Astrocyte (in vitro differentiated cells and primary cell): ENCODE data around the gene GLS. TPM values are rescaled to one million over a fixed set of nuclear protein-coding genes. Genes with fewer than 3 reads are reported as not detected.

Source experiments
- DNase-seq: peaks from one replicate; pipeline ENCODE4 v3.0.0-alpha.2; 2010; ENCODE audit warnings: low read depth
- FAIRE-seq: peaks from 2 replicates; lab custom pipeline; 2011; peaks lifted over from hg19 to GRCh38; lab: Jason Lieb, UNC
- H2AFZ ChIP-seq: 2 replicates; pipeline ENCODE4 v1.6.0; 2012; ENCODE audit warnings: low read depth, low read length, inconsistent platforms
- H3K27ac ChIP-seq: 2 replicates; pipeline ENCODE4 v1.5.1; 2011; ENCODE audit warnings: low read depth, low read length, inconsistent platforms
- H3K27me3 ChIP-seq: 2 replicates; pipeline ENCODE4 v1.6.0; 2011; ENCODE audit warnings: low read length, inconsistent platforms; ENCODE audit not compliant: insufficient read depth
- H3K36me3 ChIP-seq: 2 replicates; pipeline ENCODE4 v1.5.1; 2011; ENCODE audit warnings: low read length, inconsistent platforms; ENCODE audit not compliant: insufficient read depth
- H3K4me1 ChIP-seq: 2 replicates; pipeline ENCODE4 v1.5.1; 2011; ENCODE audit warnings: low read length, inconsistent platforms; ENCODE audit not compliant: insufficient read depth
- H3K4me2 ChIP-seq: 2 replicates; pipeline ENCODE4 v1.6.0; 2012; ENCODE audit warnings: low read length, inconsistent platforms
- H3K4me3 ChIP-seq: 2 replicates; pipeline ENCODE4 v1.5.1; 2011; ENCODE audit warnings: low read depth, mild to moderate bottlenecking, low read length, inconsistent platforms; ENCODE audit not compliant: insufficient read depth
- H3K79me2 ChIP-seq: 2 replicates; pipeline ENCODE4 v1.6.0; 2012; ENCODE audit warnings: mild to moderate bottlenecking, low read length, inconsistent platforms; ENCODE audit not compliant: insufficient read depth
- H3K9ac ChIP-seq: 2 replicates; pipeline ENCODE4 v1.6.0; 2012; ENCODE audit warnings: mild to moderate bottlenecking, low read length, inconsistent platforms
- H3K9me3 ChIP-seq: 2 replicates; pipeline ENCODE4 v1.5.1; 2012; ENCODE audit warnings: low read depth, mild to moderate bottlenecking, low read length, inconsistent platforms; ENCODE audit not compliant: insufficient read depth
- H4K20me1 ChIP-seq: 2 replicates; pipeline ENCODE4 v1.6.0; 2012; ENCODE audit warnings: low read length, inconsistent platforms; ENCODE audit not compliant: insufficient read depth
- H3K27ac Mint-ChIP-seq: one replicate; pipeline ENCODE4 v1.8.0; 2021; ENCODE audit warnings: mild to moderate bottlenecking, mixed read lengths; ENCODE audit not compliant: unreplicated experiment
- H3K27me3 Mint-ChIP-seq: one replicate; pipeline ENCODE4 v1.8.0; 2021; ENCODE audit warnings: low read depth, mixed read lengths; ENCODE audit not compliant: unreplicated experiment
- H3K36me3 Mint-ChIP-seq: one replicate; pipeline ENCODE4 v1.8.0; 2021; ENCODE audit warnings: low read depth, mixed read lengths; ENCODE audit not compliant: unreplicated experiment
- H3K4me1 Mint-ChIP-seq: one replicate; pipeline ENCODE4 v1.8.0; 2021; ENCODE audit warnings: low read depth, mixed read lengths; ENCODE audit not compliant: unreplicated experiment
- H3K4me3 Mint-ChIP-seq: one replicate; pipeline ENCODE4 v1.8.0; 2021; ENCODE audit warnings: mild to moderate bottlenecking, moderate library complexity, mixed read lengths; ENCODE audit not compliant: unreplicated experiment
- H3K9me3 Mint-ChIP-seq: one replicate; pipeline ENCODE4 v1.8.0; 2021; ENCODE audit warnings: mild to moderate bottlenecking, mixed read lengths; ENCODE audit not compliant: unreplicated experiment
- EZH2 ChIP-seq: IDR thresholded peaks from 2 replicates; pipeline ENCODE4 v1.6.1; 2012; ENCODE audit warnings: mild to moderate bottlenecking, low read length, inconsistent platforms; ENCODE audit not compliant: insufficient read depth
- total RNA-seq: library from RNA; stranded (reverse); gene quantifications from 2 replicates; pipeline ENCODE4 v1.2.1, GENCODE V29; 2021
- TF ChIP-seq, protein P1 (sequence below): IDR thresholded peaks from 2 replicates; pipeline ENCODE4 v1.5.1; 2011; ENCODE audit warnings: low read depth, mild to moderate bottlenecking, inconsistent platforms, low read length, moderate library complexity; ENCODE audit not compliant: insufficient read depth

GLS gene
- total RNA-seq, 1 donor from 2014 or later: 189 TPM

DNA sequence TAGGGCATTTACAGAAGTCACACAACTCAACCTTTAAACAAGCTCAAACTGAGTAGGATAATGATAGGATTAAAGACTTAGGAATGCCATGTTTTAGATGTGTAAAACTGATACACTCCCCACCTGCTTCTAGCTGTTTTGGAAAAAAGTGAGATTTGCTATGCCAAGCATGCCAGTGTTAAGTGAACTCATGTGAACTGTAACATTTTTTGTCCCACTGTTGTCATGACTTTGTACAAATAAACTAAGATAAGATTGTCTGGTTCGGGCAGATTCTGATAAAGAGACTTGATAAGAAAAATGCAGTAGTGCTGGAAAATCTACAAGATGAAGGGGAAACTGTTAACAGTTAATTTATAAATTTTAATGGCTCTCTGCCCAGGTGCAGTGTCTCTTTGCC, 66.5 kb downstream of the GLS start:
- H3K4me1 ChIP-seq: peaks cover 28% of the 10 kb centered on the region
- TF ChIP-seq EZH2: no peak
- TF ChIP-seq, protein P1, sequence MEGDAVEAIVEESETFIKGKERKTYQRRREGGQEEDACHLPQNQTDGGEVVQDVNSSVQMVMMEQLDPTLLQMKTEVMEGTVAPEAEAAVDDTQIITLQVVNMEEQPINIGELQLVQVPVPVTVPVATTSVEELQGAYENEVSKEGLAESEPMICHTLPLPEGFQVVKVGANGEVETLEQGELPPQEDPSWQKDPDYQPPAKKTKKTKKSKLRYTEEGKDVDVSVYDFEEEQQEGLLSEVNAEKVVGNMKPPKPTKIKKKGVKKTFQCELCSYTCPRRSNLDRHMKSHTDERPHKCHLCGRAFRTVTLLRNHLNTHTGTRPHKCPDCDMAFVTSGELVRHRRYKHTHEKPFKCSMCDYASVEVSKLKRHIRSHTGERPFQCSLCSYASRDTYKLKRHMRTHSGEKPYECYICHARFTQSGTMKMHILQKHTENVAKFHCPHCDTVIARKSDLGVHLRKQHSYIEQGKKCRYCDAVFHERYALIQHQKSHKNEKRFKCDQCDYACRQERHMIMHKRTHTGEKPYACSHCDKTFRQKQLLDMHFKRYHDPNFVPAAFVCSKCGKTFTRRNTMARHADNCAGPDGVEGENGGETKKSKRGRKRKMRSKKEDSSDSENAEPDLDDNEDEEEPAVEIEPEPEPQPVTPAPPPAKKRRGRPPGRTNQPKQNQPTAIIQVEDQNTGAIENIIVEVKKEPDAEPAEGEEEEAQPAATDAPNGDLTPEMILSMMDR: no peak
- Mint-ChIP-seq H3K9me3 (no peaks in the 10 kb centered on the region), H3K4me3 (no peak overlapping the region), H3K27me3 (no peaks in the 10 kb centered on the region), H3K4me1 (peaks cover 18% of the 10 kb centered on the region), H3K36me3 (no peaks in the 10 kb centered on the region), H3K27ac (peak overlapping the region; percentile 42)
- H2AFZ ChIP-seq: no peak overlapping the region
- H4K20me1 ChIP-seq: no peaks in the 10 kb centered on the region
- H3K27me3 ChIP-seq: no peaks in the 10 kb centered on the region
- peak overlapping the region; percentile 76 for H3K4me2 ChIP-seq
- no peaks in the 10 kb centered on the region for H3K9me3 ChIP-seq
- no peaks in the 10 kb centered on the region for H3K79me2 ChIP-seq
- peak; percentile 65 for DNase-seq
- H3K9ac ChIP-seq: peak overlapping the region; percentile 54
- H3K36me3 ChIP-seq: no peaks in the 10 kb centered on the region
- no peak for FAIRE-seq
- peak overlapping the region; percentile 37 for H3K4me3 ChIP-seq
- peak overlapping the region; percentile 71 for H3K27ac ChIP-seq

DNA sequence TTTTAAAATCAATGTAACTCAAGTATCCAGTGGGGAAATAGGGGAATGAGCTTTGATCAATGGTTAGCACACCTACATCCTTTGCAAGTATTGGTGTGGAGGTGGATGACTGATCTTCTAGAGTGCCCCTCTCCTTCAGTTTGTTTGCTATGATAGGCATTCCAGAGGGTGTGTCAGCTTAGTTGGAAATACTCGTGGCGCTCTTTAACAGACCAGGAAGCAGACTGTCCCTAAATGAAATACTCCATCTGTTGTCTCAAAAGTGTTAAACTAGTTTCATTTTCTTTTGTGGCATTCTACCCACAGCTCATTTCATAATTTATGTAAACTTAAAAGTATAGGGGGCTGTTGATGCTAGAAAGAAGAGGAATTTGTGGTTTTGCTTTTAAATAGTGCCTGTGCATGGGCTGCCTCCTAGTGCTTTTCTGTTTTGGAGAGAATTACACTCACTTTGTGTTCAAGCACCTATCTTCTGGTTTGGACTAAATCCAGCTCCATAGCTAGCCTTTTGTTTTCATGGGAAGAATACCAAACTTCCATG, 67.2 kb downstream of the GLS start:
- peak overlapping the region; percentile 54 for H3K9ac ChIP-seq
- Mint-ChIP-seq H3K4me1 (peaks cover 22% of the 10 kb centered on the region), H3K9me3 (no peaks in the 10 kb centered on the region), H3K36me3 (no peaks in the 10 kb centered on the region), H3K4me3 (no peak overlapping the region), H3K27ac (peak overlapping the region; percentile 67), H3K27me3 (no peaks in the 10 kb centered on the region)
- no peaks in the 10 kb centered on the region for H4K20me1 ChIP-seq
- H3K4me3 ChIP-seq: peak overlapping the region; percentile 37
- no peaks in the 10 kb centered on the region for H3K9me3 ChIP-seq
- no peaks in the 10 kb centered on the region for H3K79me2 ChIP-seq
- H2AFZ ChIP-seq: no peak overlapping the region
- H3K27ac ChIP-seq: peak overlapping the region; percentile 71
- H3K27me3 ChIP-seq: no peaks in the 10 kb centered on the region
- TF ChIP-seq, protein P1: peak; percentile 27
- TF ChIP-seq EZH2: no peak
- FAIRE-seq (peak; percentile 93), DNase-seq (peak; percentile 88)
- H3K36me3 ChIP-seq: no peaks in the 10 kb centered on the region
- peaks cover 28% of the 10 kb centered on the region for H3K4me1 ChIP-seq
- H3K4me2 ChIP-seq: peak overlapping the region; percentile 76

DNA sequence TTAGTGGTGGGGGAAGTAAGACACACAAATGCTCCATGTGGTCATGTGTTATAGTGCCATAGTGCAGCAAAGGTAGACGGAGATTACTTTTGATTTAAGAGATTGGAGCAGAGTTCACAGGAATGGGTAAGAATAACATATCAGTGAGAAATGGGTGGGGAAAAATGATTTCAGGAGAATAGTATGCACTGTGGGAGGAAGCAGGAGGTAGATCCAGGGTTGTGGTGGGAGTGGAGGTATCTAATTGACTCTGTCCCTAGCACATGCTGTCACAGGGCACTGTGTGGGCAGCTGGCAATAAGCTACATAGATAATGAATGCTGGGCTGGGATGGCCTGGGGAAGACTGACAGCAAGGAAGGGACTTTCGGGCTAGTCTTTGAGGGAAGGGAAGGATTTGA, 68.0 kb downstream of the GLS start:
- H3K36me3 ChIP-seq: no peaks in the 10 kb centered on the region
- H3K9me3 ChIP-seq: no peaks in the 10 kb centered on the region
- peak; percentile 59 for FAIRE-seq
- H3K4me2 ChIP-seq: peak overlapping the region; percentile 76
- peaks cover 28% of the 10 kb centered on the region for H3K4me1 ChIP-seq
- H3K27me3 ChIP-seq: no peaks in the 10 kb centered on the region
- TF ChIP-seq EZH2: no peak
- TF ChIP-seq, protein P1: no peak
- Mint-ChIP-seq H3K27ac (no peak overlapping the region), H3K36me3 (no peaks in the 10 kb centered on the region), H3K4me1 (peaks cover 22% of the 10 kb centered on the region), H3K9me3 (no peaks in the 10 kb centered on the region), H3K27me3 (no peaks in the 10 kb centered on the region), H3K4me3 (no peak overlapping the region)
- H3K79me2 ChIP-seq: no peaks in the 10 kb centered on the region
- peak; percentile 86 for DNase-seq
- H2AFZ ChIP-seq: no peak overlapping the region
- H3K27ac ChIP-seq: peak overlapping the region; percentile 71
- peak overlapping the region; percentile 54 for H3K9ac ChIP-seq
- H3K4me3 ChIP-seq: peak overlapping the region; percentile 37
- no peaks in the 10 kb centered on the region for H4K20me1 ChIP-seq
